H9 (cell line): ENCODE results near the gene PDXP. TPM values are rescaled to one million over a fixed set of nuclear protein-coding genes. Genes with fewer than 3 reads are reported as not detected.

Source experiments
- DNase-seq: peaks from one replicate; pipeline ENCODE4 v3.0.0-alpha.2; 2017
- H2AFZ ChIP-seq: one replicate; pipeline ENCODE4 v1.6.1; 2013; ENCODE audit warnings: mild to moderate bottlenecking, low read length, control low read depth, moderate library complexity
- H2AK5ac ChIP-seq: 2 replicates; pipeline ENCODE4 v1.6.1; 2013; ENCODE audit warnings: low read length, control low read depth, mixed read lengths; ENCODE audit not compliant: insufficient read length
- H2BK120ac ChIP-seq: one replicate; pipeline ENCODE4 v1.6.1; 2013; ENCODE audit warnings: low read depth, mild to moderate bottlenecking, low read length, control low read depth, inconsistent platforms; ENCODE audit not compliant: poor library complexity, severe bottlenecking
- H2BK12ac ChIP-seq: 2 replicates; pipeline ENCODE4 v1.6.1; 2013; ENCODE audit warnings: low read length, control low read depth, mixed read lengths, low read depth; ENCODE audit not compliant: insufficient read length
- H2BK15ac ChIP-seq: 2 replicates; pipeline ENCODE4 v1.6.1; 2013; ENCODE audit warnings: low read depth, low read length, control low read depth
- H2BK20ac ChIP-seq: one replicate; pipeline ENCODE4 v1.6.1; 2013; ENCODE audit warnings: low read depth, mild to moderate bottlenecking, low read length, control low read depth, inconsistent platforms; ENCODE audit not compliant: poor library complexity, severe bottlenecking
- H2BK5ac ChIP-seq: 2 replicates; pipeline ENCODE4 v1.6.1; 2013; ENCODE audit warnings: low read length, control low read depth, mixed read lengths; ENCODE audit not compliant: insufficient read length
- H3K14ac ChIP-seq: 2 replicates; pipeline ENCODE4 v1.6.1; 2013; ENCODE audit warnings: low read length, control low read depth; ENCODE audit not compliant: insufficient read depth
- H3K18ac ChIP-seq: 2 replicates; pipeline ENCODE4 v1.6.1; 2013; ENCODE audit warnings: low read depth, mild to moderate bottlenecking, mixed read lengths, low read length, control low read depth; ENCODE audit not compliant: insufficient read length
- H3K23ac ChIP-seq: 2 replicates; pipeline ENCODE4 v1.6.1; 2013; ENCODE audit warnings: low read length, control low read depth, mixed read lengths, low read depth; ENCODE audit not compliant: insufficient read length
- H3K23me2 ChIP-seq: 2 replicates; pipeline ENCODE4 v1.6.1; 2013; ENCODE audit warnings: low read depth, mild to moderate bottlenecking, mixed read lengths, low read length, control low read depth; ENCODE audit not compliant: insufficient read length, poor library complexity, severe bottlenecking
- H3K27ac ChIP-seq: 2 replicates; pipeline ENCODE4 v1.5.1; 2013; ENCODE audit warnings: low read length, control low read depth, mixed read lengths, low read depth; ENCODE audit not compliant: insufficient read length
- H3K27me3 ChIP-seq: 2 replicates; pipeline ENCODE4 v1.6.1; 2013; ENCODE audit warnings: low read length, control low read depth, inconsistent platforms; ENCODE audit not compliant: insufficient read depth
- H3K4ac ChIP-seq: 2 replicates; pipeline ENCODE4 v1.6.1; 2013; ENCODE audit warnings: low read depth, mild to moderate bottlenecking, control low read depth, inconsistent platforms, low read length, moderate library complexity
- H3K4me1 ChIP-seq: 2 replicates; pipeline ENCODE4 v1.6.1; 2013; ENCODE audit warnings: low read length, control low read depth, inconsistent platforms; ENCODE audit not compliant: insufficient read depth
- H3K4me2 ChIP-seq: 2 replicates; pipeline ENCODE4 v1.6.1; 2013; ENCODE audit warnings: low read length, control low read depth, mixed read lengths; ENCODE audit not compliant: insufficient read length, insufficient read depth
- H3K56ac ChIP-seq: 2 replicates; pipeline ENCODE4 v1.6.1; 2013; ENCODE audit warnings: low read depth, mild to moderate bottlenecking, mixed read lengths, low read length, control low read depth; ENCODE audit not compliant: insufficient read length
- H3K79me1 ChIP-seq: 2 replicates; pipeline ENCODE4 v1.6.1; 2013; ENCODE audit warnings: low read depth, mild to moderate bottlenecking, moderate library complexity, low read length, control low read depth, inconsistent platforms; ENCODE audit not compliant: insufficient read depth, poor library complexity, severe bottlenecking
- H3K79me2 ChIP-seq: 2 replicates; pipeline ENCODE4 v1.6.1; 2013; ENCODE audit warnings: low read length, control low read depth, inconsistent platforms; ENCODE audit not compliant: insufficient read depth
- H3K9ac ChIP-seq: 2 replicates; pipeline ENCODE4 v1.6.1; 2013; ENCODE audit warnings: low read length, control low read depth, mixed read lengths; ENCODE audit not compliant: insufficient read length; ENCODE audit errors: extremely low read depth
- H3K9me3 ChIP-seq: one replicate; pipeline ENCODE4 v1.6.1; 2013; ENCODE audit warnings: low read depth, low read length, inconsistent platforms; ENCODE audit not compliant: control insufficient read depth
- H3T11ph ChIP-seq: one replicate; pipeline ENCODE4 v1.6.1; 2013; ENCODE audit warnings: mild to moderate bottlenecking, low read length, control low read depth, inconsistent platforms
- H4K20me1 ChIP-seq: one replicate; pipeline ENCODE4 v1.6.1; 2013; ENCODE audit not compliant: control insufficient read depth, insufficient read length, insufficient read depth
- H4K5ac ChIP-seq: 2 replicates; pipeline ENCODE4 v1.6.1; 2013; ENCODE audit warnings: low read depth, mild to moderate bottlenecking, mixed read lengths, low read length, control low read depth; ENCODE audit not compliant: insufficient read length
- H4K8ac ChIP-seq: replicated peaks from 2 replicates; pipeline ENCODE4 v1.6.1; 2013; ENCODE audit warnings: low read length, control low read depth, mixed read lengths, low read depth; ENCODE audit not compliant: insufficient read length
- H4K91ac ChIP-seq: 2 replicates; pipeline ENCODE4 v1.6.1; 2013; ENCODE audit warnings: low read depth, mild to moderate bottlenecking, moderate library complexity, mixed read lengths, low read length, control low read depth; ENCODE audit not compliant: insufficient read length
- H3K27ac Mint-ChIP-seq, 3 experiments: 2 replicates in 2 of 3; 3 replicates in 1 of 3; pipeline ENCODE4 v1.8.0; 2020 to 2021; ENCODE audit warnings: mixed read lengths in 3 of 3, mild to moderate bottlenecking in 1 of 3, moderate library complexity in 1 of 3
- H3K27me3 Mint-ChIP-seq: 2 replicates; pipeline ENCODE4 v1.8.0; 2021; ENCODE audit warnings: low read depth, mild to moderate bottlenecking, moderate library complexity, mixed read lengths
- H3K36me3 Mint-ChIP-seq, 3 experiments: 2 replicates in 2 of 3; 3 replicates in 1 of 3; pipeline ENCODE4 v1.8.0; 2020 to 2021; ENCODE audit warnings: low read depth in 3 of 3, mixed read lengths in 3 of 3; ENCODE audit not compliant: insufficient read depth in 1 of 3
- H3K4me1 Mint-ChIP-seq, 2 experiments: 2 replicates each; pipeline ENCODE4 v1.8.0; 2020; ENCODE audit warnings: mixed read lengths in 2 of 2
- H3K4me3 Mint-ChIP-seq, 2 experiments: 2 replicates in 1 of 2; 3 replicates in 1 of 2; pipeline ENCODE4 v1.8.0; 2020 to 2021; ENCODE audit warnings: mild to moderate bottlenecking in 2 of 2, mixed read lengths in 2 of 2, moderate library complexity in 1 of 2
- H3K9me3 Mint-ChIP-seq, 2 experiments: 2 replicates in 1 of 2; 3 replicates in 1 of 2; pipeline ENCODE4 v1.8.0; 2020; ENCODE audit warnings: mild to moderate bottlenecking in 2 of 2, mixed read lengths in 2 of 2, moderate library complexity in 1 of 2
- CTCF ChIP-seq: fragments of 200-600 bp; sonication (generic); conservative IDR thresholded peaks from 3 replicates; pipeline ENCODE4 v1.8.0; 2021; ENCODE audit warnings: antibody characterized with exemption, mild to moderate bottlenecking
- WGBS: extraction: QIAGEN DNeasy Blood & Tissue Kit; methylation state at CpG from one replicate; pipeline ENCODE4 v1.1.7; 2013; ENCODE audit warnings: missing lambda C conversion rate, low lambda C conversion rate, mixed read lengths; ENCODE audit not compliant: insufficient read length; ENCODE audit errors: extremely low coverage; 5-methylcytosine and 5-hydroxymethylcytosine counted together
- total RNA-seq: library from RNA; stranded (reverse); gene quantifications from 2 replicates; pipeline ENCODE4 v1.2.1, GENCODE V29; 2021

Gene PDXP
- total RNA-seq, 1 experiment from 2014 or later = 41.0 TPM

GRCh38 chr22:37639771-37640590, 18.5 kb upstream of the PDXP start:
- no peaks in the 10 kb centered on the region for H3K27me3 ChIP-seq
- H2BK15ac ChIP-seq = no peak overlapping the region
- H3K79me2 ChIP-seq = no peaks in the 10 kb centered on the region
- H2BK12ac ChIP-seq = no peak overlapping the region
- Mint-ChIP-seq H3K4me1 (peaks cover 22 to 27% of the 10 kb centered on the region in 2 experiments), H3K9me3 (no peaks in the 10 kb centered on the region), H3K27me3 (no peaks in the 10 kb centered on the region; the same call in 1 of the 2 replicates), H3K36me3 (peaks cover 5 to 23% (median 20%) of the 10 kb centered on the region in 3 experiments), H3K27ac (no peak overlapping the region; a peak in 2 of 7 replicates), H3K4me3 (peak overlapping the region; percentile 76 to 91)
- no peaks in the 10 kb centered on the region for H4K20me1 ChIP-seq
- H4K91ac ChIP-seq = no peak overlapping the region
- peak overlapping the region; percentile 18 for H3K9ac ChIP-seq
- no peak overlapping the region for H4K8ac ChIP-seq
- no peak overlapping the region for H3K18ac ChIP-seq
- DNase-seq = peak; percentile 58
- H2AFZ ChIP-seq = no peak overlapping the region
- WGBS = no CpG with 5 or more reads among the region's 27 CpGs
- no peaks in the 10 kb centered on the region for H3K9me3 ChIP-seq
- H3K14ac ChIP-seq = peak overlapping the region; percentile 64
- no peak for TF ChIP-seq CTCF
- H2BK5ac ChIP-seq = no peak overlapping the region
- H3K27ac ChIP-seq = no peak overlapping the region
- H4K5ac ChIP-seq = no peak overlapping the region
- H2BK120ac ChIP-seq = no peak overlapping the region
- H3K23ac ChIP-seq = no peak overlapping the region
- H3K56ac ChIP-seq = no peak overlapping the region
- H3K23me2 ChIP-seq = peaks cover 8% of the 10 kb centered on the region
- peaks cover 3% of the 10 kb centered on the region; the same call in 1 of the 2 replicates for H3K4me1 ChIP-seq
- no peak overlapping the region for H2AK5ac ChIP-seq
- H2BK20ac ChIP-seq = no peak overlapping the region
- H3K4ac ChIP-seq = no peak overlapping the region
- H3K4me2 ChIP-seq = peak overlapping the region; percentile 82
- no peaks in the 10 kb centered on the region for H3K79me1 ChIP-seq
- H3T11ph ChIP-seq = no peak overlapping the region
